ENCODE results near the gene PBX4. TPM values are rescaled to one million over a fixed set of nuclear protein-coding genes. Genes with fewer than 3 reads are reported as not detected.

The PBX4 gene
- total and polyA plus RNA-seq, 4 donors = 2.2 to 8.3 (median 6.8) TPM

DNA sequence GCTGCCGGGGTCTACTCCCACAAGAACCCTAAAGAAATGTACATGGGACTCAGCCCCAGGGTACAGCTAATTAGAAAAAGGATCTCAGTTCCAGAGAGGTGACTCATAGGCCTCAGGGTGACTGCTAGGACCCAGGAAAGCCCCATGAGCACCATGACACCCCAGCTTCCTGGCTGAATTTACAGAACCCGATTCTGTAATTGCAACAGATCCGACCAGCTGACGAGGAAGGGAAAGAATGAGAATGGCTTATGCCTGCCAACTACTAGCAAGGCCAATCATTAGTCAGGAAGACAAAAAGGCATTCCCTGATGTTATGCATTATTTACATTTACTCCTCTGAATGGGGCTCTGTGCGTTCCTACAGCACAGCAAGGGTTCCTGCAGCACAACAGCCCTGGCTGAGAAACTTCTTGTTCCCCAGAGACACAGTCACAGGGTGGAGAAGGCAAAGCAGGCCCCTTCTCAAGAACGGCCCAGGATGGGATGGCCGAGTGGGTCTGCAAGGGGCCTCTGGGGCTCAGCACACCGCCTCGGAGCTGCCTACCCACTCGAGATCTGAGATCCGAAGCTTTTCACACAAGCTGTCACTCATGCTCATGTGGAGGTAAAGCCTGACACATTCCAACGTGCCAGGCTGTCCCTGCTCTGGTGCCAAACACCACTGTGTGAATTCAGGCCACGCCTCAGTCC, 27.2 kb downstream of the PBX4 start:
- H3K9ac ChIP-seq (ENCODE audit: insufficient read depth in 1 of 2, low read length in 2 of 2) = peak overlapping the region in 1 of 2 donors; percentile 8
- H3K27me3 ChIP-seq (ENCODE audit: control insufficient read depth in 3 of 3, insufficient read depth in 3 of 3, low read length in 2 of 3) = no peaks in the 10 kb centered on the region
- H3K36me3 ChIP-seq (ENCODE audit: control insufficient read depth in 4 of 4, insufficient read depth in 4 of 4, low read length in 4 of 4) = peaks cover 0 to 2% (median 1%) of the 10 kb centered on the region in 4 donors
- H3K4me3 ChIP-seq = no peak overlapping the region
- DNase-seq (peak; percentile 82 to 96 (median 95)), ATAC-seq (ENCODE audit: insufficient read depth, low FRiP score) (peak; percentile 49)
- 52 to 58% methylated on average over 13 of the region's 13 CpGs for WGBS, 2 donors
- TF ChIP-seq, protein P1, sequence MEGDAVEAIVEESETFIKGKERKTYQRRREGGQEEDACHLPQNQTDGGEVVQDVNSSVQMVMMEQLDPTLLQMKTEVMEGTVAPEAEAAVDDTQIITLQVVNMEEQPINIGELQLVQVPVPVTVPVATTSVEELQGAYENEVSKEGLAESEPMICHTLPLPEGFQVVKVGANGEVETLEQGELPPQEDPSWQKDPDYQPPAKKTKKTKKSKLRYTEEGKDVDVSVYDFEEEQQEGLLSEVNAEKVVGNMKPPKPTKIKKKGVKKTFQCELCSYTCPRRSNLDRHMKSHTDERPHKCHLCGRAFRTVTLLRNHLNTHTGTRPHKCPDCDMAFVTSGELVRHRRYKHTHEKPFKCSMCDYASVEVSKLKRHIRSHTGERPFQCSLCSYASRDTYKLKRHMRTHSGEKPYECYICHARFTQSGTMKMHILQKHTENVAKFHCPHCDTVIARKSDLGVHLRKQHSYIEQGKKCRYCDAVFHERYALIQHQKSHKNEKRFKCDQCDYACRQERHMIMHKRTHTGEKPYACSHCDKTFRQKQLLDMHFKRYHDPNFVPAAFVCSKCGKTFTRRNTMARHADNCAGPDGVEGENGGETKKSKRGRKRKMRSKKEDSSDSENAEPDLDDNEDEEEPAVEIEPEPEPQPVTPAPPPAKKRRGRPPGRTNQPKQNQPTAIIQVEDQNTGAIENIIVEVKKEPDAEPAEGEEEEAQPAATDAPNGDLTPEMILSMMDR (IDR thresholded peaks at IDR 0.05; ENCODE audit: control extremely low read depth, extremely low read depth) = no peak
- H3K4me1 ChIP-seq (ENCODE audit: control insufficient read depth in 5 of 5, insufficient read depth in 5 of 5, low read length in 5 of 5) = peaks cover 0 to 25% (median 12%) of the 10 kb centered on the region in 5 donors
- no peaks in the 10 kb centered on the region for H3K9me3 ChIP-seq (ENCODE audit: control insufficient read depth in 4 of 4, insufficient read depth in 3 of 4, low read length in 3 of 4)
- peak overlapping the region in 1 of 2 donors; percentile 78 for H3K27ac ChIP-seq (ENCODE audit: low read depth in 1 of 2, low read length in 1 of 2)

DNA sequence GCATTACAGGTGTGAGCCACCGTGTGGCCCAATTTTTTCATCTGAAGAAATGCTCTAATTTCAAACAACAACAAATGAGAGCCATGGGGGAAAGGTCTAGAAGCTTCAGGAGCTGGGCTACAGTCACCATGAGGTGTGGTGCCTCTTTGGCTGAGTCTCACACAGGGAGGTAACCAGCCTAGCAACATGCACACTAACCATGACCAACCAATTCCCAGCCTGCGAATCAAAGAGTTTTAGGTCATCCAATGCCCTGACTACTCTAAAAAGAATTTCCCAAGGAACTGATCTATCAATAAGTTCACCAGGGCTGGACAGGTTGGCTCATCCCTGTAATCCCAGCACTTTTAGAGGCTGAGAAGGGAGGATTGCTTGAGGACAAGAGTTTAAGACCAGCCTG, 29.9 kb downstream of the PBX4 start:
- peaks cover 0 to 2% (median 1%) of the 10 kb centered on the region in 4 donors for H3K36me3 ChIP-seq (ENCODE audit: control insufficient read depth in 4 of 4, insufficient read depth in 4 of 4, low read length in 4 of 4)

DNA sequence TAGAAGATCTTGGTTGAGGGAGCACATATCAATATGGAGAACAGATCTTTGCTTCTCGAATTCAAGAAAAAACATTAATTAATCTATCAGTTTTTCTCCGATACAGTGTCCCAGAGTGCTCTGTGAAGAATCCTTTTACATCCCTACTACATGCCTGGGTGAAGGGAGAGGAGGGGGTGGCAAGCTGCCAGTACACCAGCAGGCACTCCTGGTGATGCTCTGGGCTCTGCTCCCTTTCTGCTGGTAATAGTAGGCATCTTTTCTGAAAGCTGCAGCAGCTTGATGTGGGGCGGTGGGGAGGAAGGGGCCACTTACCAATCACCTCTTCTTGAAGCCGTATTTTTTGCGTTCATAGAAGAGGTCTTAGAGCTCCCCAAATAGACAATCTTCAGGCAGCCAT, 30.7 kb downstream of the PBX4 start:
- H3K27me3 ChIP-seq (ENCODE audit: control insufficient read depth in 3 of 3, insufficient read depth in 3 of 3, low read length in 2 of 3) = no peaks in the 10 kb centered on the region
- H3K9me3 ChIP-seq (ENCODE audit: control insufficient read depth in 4 of 4, insufficient read depth in 3 of 4, low read length in 3 of 4) = no peaks in the 10 kb centered on the region
- peaks cover 0 to 16% (median 4%) of the 10 kb centered on the region in 5 donors for H3K4me1 ChIP-seq (ENCODE audit: control insufficient read depth in 5 of 5, insufficient read depth in 5 of 5, low read length in 5 of 5)
- ATAC-seq (ENCODE audit: insufficient read depth, low FRiP score) = no peak
- WGBS, 2 donors = 94 to 98% methylated on average over 5 of the region's 5 CpGs
- H3K36me3 ChIP-seq (ENCODE audit: control insufficient read depth in 4 of 4, insufficient read depth in 4 of 4, low read length in 4 of 4) = peaks cover 0 to 2% (median 0%) of the 10 kb centered on the region in 4 donors
- H3K9ac ChIP-seq (ENCODE audit: insufficient read depth in 1 of 2, low read length in 2 of 2) = no peak overlapping the region
- no peak for DNase-seq
- H3K4me3 ChIP-seq = no peak overlapping the region
- H3K27ac ChIP-seq (ENCODE audit: low read depth in 1 of 2, low read length in 1 of 2) = no peak overlapping the region
- TF ChIP-seq, protein P1 (IDR thresholded peaks at IDR 0.05; ENCODE audit: control extremely low read depth, extremely low read depth) = no peak

More for the DNA sequence above, 29.9 kb downstream of the PBX4 start:
- TF ChIP-seq, protein P1 (IDR thresholded peaks at IDR 0.05; ENCODE audit: control extremely low read depth, extremely low read depth) = no peak
- Histone ChIP-seq H3K9ac (ENCODE audit: insufficient read depth in 1 of 2, low read length in 2 of 2) (no peak overlapping the region), H3K4me3 (no peak overlapping the region), H3K9me3 (ENCODE audit: control insufficient read depth in 4 of 4, insufficient read depth in 3 of 4, low read length in 3 of 4) (no peaks in the 10 kb centered on the region), H3K4me1 (ENCODE audit: control insufficient read depth in 5 of 5, insufficient read depth in 5 of 5, low read length in 5 of 5) (peaks cover 0 to 16% (median 4%) of the 10 kb centered on the region in 5 donors), H3K27ac (ENCODE audit: low read depth in 1 of 2, low read length in 1 of 2) (no peak overlapping the region), H3K27me3 (ENCODE audit: control insufficient read depth in 3 of 3, insufficient read depth in 3 of 3, low read length in 2 of 3) (no peaks in the 10 kb centered on the region)
- ATAC-seq (ENCODE audit: insufficient read depth, low FRiP score) = no peak
- DNase-seq = no peak
- 91 to 92% methylated on average over 2 of the region's 2 CpGs for WGBS, 2 donors

All from lung (tissue), 12 donors.